GM21447 (cell line): ENCODE results near the gene MADD.
A peak's percentile ranks its signal among the peaks of the same experiment; 100 is the strongest.

Experiments
- ATAC-seq: cut with Tn5 transposase; IDR thresholded peaks from one replicate; pipeline ENCODE4 v1.9.1; 2021; ENCODE audit not compliant: unreplicated experiment

Gene MADD

GRCh38 chr11:47355283-47356128 is 85.6 kb downstream of the MADD start:
- ATAC-seq = no peak

GRCh38 chr11:47356129-47356997 is 86.4 kb downstream of the MADD start:
- no peak for ATAC-seq

- no peak for ATAC-seq
Measured at GRCh38 chr11:47356998-47357329, 87.0 kb downstream of the MADD start.

- no peak for ATAC-seq
Measured at GRCh38 chr11:47357985-47358730, 88.2 kb downstream of the MADD start.

GRCh38 chr11:47358731-47359051 is 88.8 kb downstream of the MADD start:
- ATAC-seq = no peak

- ATAC-seq = no peak
Measured at GRCh38 chr11:47359162-47359561, 89.2 kb downstream of the MADD start.

- no peak for ATAC-seq
Measured at GRCh38 chr11:47359586-47359985, 89.7 kb downstream of the MADD start.

- ATAC-seq = no peak
Measured at GRCh38 chr11:47360341-47360740, 90.4 kb downstream of the MADD start.

- no peak for ATAC-seq
Measured at GRCh38 chr11:47361419-47361818, 91.5 kb downstream of the MADD start.

GRCh38 chr11:47366020-47366490 is 96.1 kb downstream of the MADD start:
- no peak for ATAC-seq

GRCh38 chr11:47369676-47370075 is 99.7 kb downstream of the MADD start:
- ATAC-seq = no peak

GRCh38 chr11:47372422-47372821 is 102.5 kb downstream of the MADD start:
- ATAC-seq = no peak

GRCh38 chr11:47373876-47374719 is 104.2 kb downstream of the MADD start:
- no peak for ATAC-seq

- ATAC-seq = no peak
Measured at GRCh38 chr11:47374720-47375019, 104.7 kb downstream of the MADD start.

GRCh38 chr11:47375020-47375419 is 105.1 kb downstream of the MADD start:
- no peak for ATAC-seq

GRCh38 chr11:47375546-47376085 is 105.7 kb downstream of the MADD start:
- no peak for ATAC-seq

GRCh38 chr11:47376107-47376524 is 106.2 kb downstream of the MADD start:
- no peak for ATAC-seq

- peak; percentile 39 for ATAC-seq
Measured at GRCh38 chr11:47376525-47377371, 106.8 kb downstream of the MADD start.

GRCh38 chr11:47377571-47378009 is 107.7 kb downstream of the MADD start:
- no peak for ATAC-seq
